Fibroblast of the aortic adventitia (primary cell): ENCODE data around the gene MRPL36. TPM values are rescaled to one million over a fixed set of nuclear protein-coding genes. Genes with fewer than 3 reads are reported as not detected.

Experiments
- DNase-seq: peaks from one replicate; pipeline ENCODE4 v3.0.0-alpha.2; 2010; ENCODE audit warnings: low read depth
- H3K4me3 ChIP-seq: 2 replicates; pipeline ENCODE4 v1.5.1; 2011; ENCODE audit warnings: low read depth, mild to moderate bottlenecking, control low read depth, low read length, moderate library complexity
- CTCF ChIP-seq: IDR thresholded peaks from 2 replicates; pipeline ENCODE4 v1.5.1; 2011; ENCODE audit warnings: mild to moderate bottlenecking, low read length, control low read depth, inconsistent platforms; ENCODE audit not compliant: insufficient read depth
- total RNA-seq: library from RNA; depleted of rRNA; stranded (reverse); fragments of >200 nt; gene quantifications from 2 replicates; pipeline ENCODE4 v1.2.3, GENCODE V29; 2012; ENCODE audit warnings: low replicate concordance

Gene MRPL36
- total RNA-seq, 1 donor, result 47.9 TPM

- no peak overlapping the region for H3K4me3 ChIP-seq
- DNase-seq, result no peak
- TF ChIP-seq CTCF, result no peak
These were observed 11.0 kb upstream of the MRPL36 start for GRCh38 chr5:1810581-1811101.

DNA sequence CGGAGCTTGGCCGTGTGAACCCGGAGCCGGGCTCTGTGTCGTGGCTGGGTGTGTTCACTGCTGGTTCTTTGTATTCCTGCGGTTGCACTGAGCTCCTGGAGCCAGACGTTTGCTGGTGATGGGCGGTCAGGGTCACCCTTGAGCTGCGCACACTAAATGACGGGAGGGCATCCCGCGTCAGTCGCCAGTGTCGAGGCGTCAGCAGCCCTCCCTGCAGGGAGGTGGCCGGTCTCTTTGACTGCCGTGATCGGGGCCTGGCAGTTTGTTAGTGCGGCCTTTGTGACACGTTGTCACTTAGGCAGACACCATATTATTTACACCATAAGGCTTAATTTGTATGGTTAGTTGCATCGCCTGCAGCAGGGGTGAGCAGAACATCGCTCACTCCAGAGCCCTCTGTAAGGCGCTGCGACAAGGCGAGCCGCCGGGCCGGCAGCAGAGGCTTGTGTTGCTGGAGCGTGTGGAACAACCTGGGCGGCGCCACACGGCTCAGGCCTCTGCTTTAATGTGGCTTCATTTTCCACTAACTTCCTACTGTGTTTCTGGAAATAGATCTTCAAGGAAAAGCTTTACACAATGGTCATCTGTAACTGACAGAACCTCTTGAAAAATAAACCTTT is 9.9 kb upstream of the MRPL36 start:
- DNase-seq, result no peak
- no peak overlapping the region for H3K4me3 ChIP-seq
- TF ChIP-seq CTCF, result no peak

- TF ChIP-seq CTCF, result no peak
- peak; percentile 23 for DNase-seq
- no peak overlapping the region for H3K4me3 ChIP-seq
These were observed 8.8 kb upstream of the MRPL36 start for GRCh38 chr5:1808439-1808838.

GRCh38 chr5:1807451-1808185 is 8.0 kb upstream of the MRPL36 start:
- DNase-seq, result no peak
- no peak for TF ChIP-seq CTCF

DNA sequence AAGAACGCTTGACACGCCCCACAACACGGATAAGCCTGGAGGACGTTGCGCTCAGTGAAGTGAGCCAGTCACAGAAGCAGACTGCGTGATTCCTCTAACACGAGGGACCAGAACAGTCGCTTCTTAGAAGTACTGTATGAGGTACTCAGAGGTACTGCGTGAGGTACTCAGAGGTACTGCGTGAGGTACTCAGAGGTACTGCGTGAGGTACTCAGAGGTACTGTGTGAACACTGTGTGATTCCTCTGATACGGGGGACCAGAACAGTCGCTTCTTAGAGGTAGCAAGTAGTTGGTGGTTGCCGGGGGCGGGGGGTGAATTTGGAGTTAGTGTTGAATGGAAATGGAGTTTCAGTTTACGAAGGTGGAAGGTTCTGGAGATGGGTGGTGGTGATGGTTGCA is 7.3 kb upstream of the MRPL36 start:
- H3K4me3 ChIP-seq, result no peak overlapping the region
- DNase-seq, result no peak
- no peak for TF ChIP-seq CTCF

More at GRCh38 chr5:1807451-1808185, 8.0 kb upstream of the MRPL36 start:
- no peak overlapping the region for H3K4me3 ChIP-seq

GRCh38 chr5:1806199-1806598 is 6.6 kb upstream of the MRPL36 start:
- TF ChIP-seq CTCF, result no peak
- DNase-seq, result no peak
- no peak overlapping the region for H3K4me3 ChIP-seq
